ENCODE data around the gene LDLRAD1.

The LDLRAD1 gene

DNA sequence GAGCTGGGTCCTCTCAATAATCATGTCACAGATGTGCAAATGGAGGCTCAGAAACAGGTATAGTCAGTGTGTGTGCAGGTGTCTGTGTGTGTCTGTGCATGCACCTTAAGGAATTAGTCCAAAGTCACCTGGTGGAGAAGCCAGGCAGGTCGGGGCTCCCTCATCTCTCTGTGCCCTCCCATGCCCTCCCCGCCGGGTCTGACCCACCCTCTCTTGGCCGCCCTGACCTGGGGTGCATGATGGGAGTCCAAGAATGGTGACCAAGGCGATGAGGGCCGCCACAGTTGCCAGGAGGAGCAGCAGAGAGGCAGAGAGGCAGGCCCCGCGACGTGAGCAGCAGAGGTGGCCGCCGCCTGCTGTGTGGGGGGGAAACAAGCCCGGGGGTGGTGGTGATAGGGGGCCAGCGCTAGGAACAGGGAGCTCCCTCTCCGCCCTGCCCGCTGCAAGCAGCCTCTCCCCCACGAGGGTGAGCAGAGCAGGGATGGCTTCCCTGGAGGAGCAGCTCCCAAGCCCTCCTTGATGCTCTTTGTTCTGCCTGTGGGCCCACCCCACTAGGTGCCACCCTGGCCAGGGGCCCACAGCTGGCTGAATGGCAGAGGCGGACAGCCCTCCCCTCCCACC is 3.9 kb downstream of the LDLRAD1 start:
- H3K4me3 ChIP-seq (ENCODE audit: low read depth in 1 of 2, low read length in 2 of 2): no peak overlapping the region
- no peaks in the 10 kb centered on the region for H3K4me1 ChIP-seq (ENCODE audit: control insufficient read depth in 1 of 2, insufficient read depth in 2 of 2, low read length in 2 of 2)
- H3K27ac ChIP-seq (ENCODE audit: low read length): no peak overlapping the region
- H3K36me3 ChIP-seq (ENCODE audit: control insufficient read depth in 1 of 2, insufficient read depth in 2 of 2, low read length in 2 of 2): no peaks in the 10 kb centered on the region
- H3K27me3 ChIP-seq (ENCODE audit: low read depth, low read length): no peaks in the 10 kb centered on the region
- H3K9me3 ChIP-seq (ENCODE audit: control insufficient read depth in 1 of 2, low read length in 2 of 2): no peaks in the 10 kb centered on the region

DNA sequence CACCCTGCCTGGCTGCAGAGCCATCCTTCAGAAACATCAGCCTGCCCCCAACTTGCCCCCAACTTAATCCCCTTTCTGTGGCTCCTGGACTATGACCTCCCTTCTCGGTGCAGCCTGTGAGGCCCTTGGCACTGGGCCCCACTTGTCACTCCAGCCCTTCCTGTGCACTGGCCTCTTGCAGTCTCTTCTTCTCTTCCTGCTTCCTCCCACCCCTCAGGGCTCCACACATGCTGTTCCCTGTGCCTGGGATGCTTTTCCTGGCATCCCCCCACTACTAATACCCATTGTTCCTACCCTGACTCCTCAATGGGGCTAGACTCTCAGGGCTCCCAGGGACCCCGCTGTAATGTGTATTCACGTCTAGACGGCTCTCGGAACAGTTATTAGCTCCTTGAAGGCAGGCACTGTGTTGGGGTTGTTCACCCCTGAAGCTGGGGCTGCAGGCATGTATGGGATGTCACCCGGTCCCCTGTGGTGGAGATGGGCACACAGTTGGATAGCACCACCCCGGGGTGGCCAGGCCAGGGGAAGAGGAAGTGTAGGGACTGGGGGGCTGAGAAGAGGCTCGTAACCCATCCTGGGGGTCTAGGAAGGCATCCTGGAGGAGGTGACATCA is 4.5 kb downstream of the LDLRAD1 start:
- Histone ChIP-seq H3K4me3 (ENCODE audit: low read depth in 1 of 2, low read length in 2 of 2) (no peak overlapping the region), H3K27ac (ENCODE audit: low read length) (no peak overlapping the region), H3K27me3 (ENCODE audit: low read depth, low read length) (no peaks in the 10 kb centered on the region), H3K4me1 (ENCODE audit: control insufficient read depth in 1 of 2, insufficient read depth in 2 of 2, low read length in 2 of 2) (no peaks in the 10 kb centered on the region), H3K9me3 (ENCODE audit: control insufficient read depth in 1 of 2, low read length in 2 of 2) (no peaks in the 10 kb centered on the region), H3K36me3 (ENCODE audit: control insufficient read depth in 1 of 2, insufficient read depth in 2 of 2, low read length in 2 of 2) (no peaks in the 10 kb centered on the region)

DNA sequence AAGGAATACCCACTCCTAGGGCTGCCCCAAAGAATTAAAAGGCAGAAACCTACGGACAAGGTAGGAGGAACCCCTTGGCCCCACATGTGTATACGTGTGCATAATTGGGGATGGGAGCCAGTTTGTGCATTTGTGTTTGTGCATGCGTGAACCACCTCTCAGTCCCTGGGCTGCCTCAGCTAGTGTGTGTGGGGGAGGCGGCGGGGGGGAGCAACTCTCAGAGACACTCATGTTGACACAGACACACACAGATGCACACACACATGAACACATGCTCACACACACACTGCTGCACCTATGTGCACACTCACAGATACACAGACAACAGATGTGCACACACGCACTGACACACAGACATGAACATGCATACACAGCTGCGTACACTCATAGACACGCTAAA is 5.1 kb downstream of the LDLRAD1 start:
- Histone ChIP-seq H3K9me3 (ENCODE audit: control insufficient read depth in 1 of 2, low read length in 2 of 2) (no peaks in the 10 kb centered on the region), H3K4me1 (ENCODE audit: control insufficient read depth in 1 of 2, insufficient read depth in 2 of 2, low read length in 2 of 2) (no peaks in the 10 kb centered on the region), H3K27me3 (ENCODE audit: low read depth, low read length) (no peaks in the 10 kb centered on the region), H3K36me3 (ENCODE audit: control insufficient read depth in 1 of 2, insufficient read depth in 2 of 2, low read length in 2 of 2) (no peaks in the 10 kb centered on the region), H3K27ac (ENCODE audit: low read length) (no peak overlapping the region), H3K4me3 (ENCODE audit: low read depth in 1 of 2, low read length in 2 of 2) (no peak overlapping the region)

DNA sequence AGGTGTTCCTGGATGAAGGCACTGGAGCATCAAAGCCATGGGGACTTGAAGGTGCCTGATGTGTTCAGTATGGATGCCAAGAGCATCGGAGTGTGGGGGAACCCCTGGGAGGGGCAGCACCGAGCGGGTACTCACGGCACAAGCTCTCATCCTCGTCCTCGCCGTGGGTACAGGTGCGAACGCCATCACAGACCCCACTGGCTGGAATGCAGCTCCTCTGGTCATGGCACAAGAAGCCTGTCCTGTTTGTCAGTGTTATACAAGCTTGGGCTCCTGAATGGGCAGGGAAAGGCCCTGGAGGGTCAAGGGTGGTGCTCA is 6.0 kb downstream of the LDLRAD1 start:
- H3K36me3 ChIP-seq (ENCODE audit: control insufficient read depth in 1 of 2, insufficient read depth in 2 of 2, low read length in 2 of 2): no peaks in the 10 kb centered on the region
- no peaks in the 10 kb centered on the region for H3K4me1 ChIP-seq (ENCODE audit: control insufficient read depth in 1 of 2, insufficient read depth in 2 of 2, low read length in 2 of 2)
- no peaks in the 10 kb centered on the region for H3K9me3 ChIP-seq (ENCODE audit: control insufficient read depth in 1 of 2, low read length in 2 of 2)
- H3K27ac ChIP-seq (ENCODE audit: low read length): no peak overlapping the region
- H3K27me3 ChIP-seq (ENCODE audit: low read depth, low read length): no peaks in the 10 kb centered on the region
- no peak overlapping the region for H3K4me3 ChIP-seq (ENCODE audit: low read depth in 1 of 2, low read length in 2 of 2)

DNA sequence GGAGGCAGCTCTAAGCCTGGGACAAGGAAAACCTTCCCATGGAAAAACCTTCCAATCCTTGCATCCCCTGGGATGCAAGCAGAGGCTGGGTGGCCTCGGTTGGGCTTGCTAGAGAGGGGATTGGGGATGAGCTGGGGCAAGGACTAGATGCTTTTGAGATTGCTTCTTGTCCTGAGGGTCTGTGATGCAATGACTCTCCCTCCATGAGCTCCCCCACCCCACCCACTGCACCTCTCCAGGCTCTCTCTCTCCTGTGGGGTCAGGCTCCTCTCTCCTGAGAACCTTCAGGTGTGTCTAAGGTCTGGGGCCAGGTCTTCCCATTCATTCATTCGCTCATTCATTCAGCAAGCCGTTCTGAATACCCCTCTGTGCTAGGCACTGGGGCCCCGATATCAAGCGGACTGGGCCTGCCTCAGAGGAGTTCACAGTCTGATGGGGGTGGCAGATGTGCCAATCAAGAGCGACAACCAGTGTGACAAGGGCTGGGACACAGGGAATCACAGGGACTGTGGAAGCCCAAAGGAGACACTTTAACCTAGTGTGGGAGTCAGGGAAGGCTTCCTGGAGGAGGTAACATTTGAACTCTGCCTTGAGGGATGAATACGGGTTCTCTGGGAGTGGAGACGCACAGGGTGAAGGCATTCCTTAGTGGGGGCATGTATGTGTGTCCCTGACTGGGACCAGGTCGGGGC is 6.5 kb downstream of the LDLRAD1 start:
- no peaks in the 10 kb centered on the region for H3K4me1 ChIP-seq (ENCODE audit: control insufficient read depth in 1 of 2, insufficient read depth in 2 of 2, low read length in 2 of 2)
- H3K27ac ChIP-seq (ENCODE audit: low read length): no peak overlapping the region
- H3K36me3 ChIP-seq (ENCODE audit: control insufficient read depth in 1 of 2, insufficient read depth in 2 of 2, low read length in 2 of 2): no peaks in the 10 kb centered on the region
- no peaks in the 10 kb centered on the region for H3K9me3 ChIP-seq (ENCODE audit: control insufficient read depth in 1 of 2, low read length in 2 of 2)
- no peaks in the 10 kb centered on the region for H3K27me3 ChIP-seq (ENCODE audit: low read depth, low read length)
- H3K4me3 ChIP-seq (ENCODE audit: low read depth in 1 of 2, low read length in 2 of 2): no peak overlapping the region

DNA sequence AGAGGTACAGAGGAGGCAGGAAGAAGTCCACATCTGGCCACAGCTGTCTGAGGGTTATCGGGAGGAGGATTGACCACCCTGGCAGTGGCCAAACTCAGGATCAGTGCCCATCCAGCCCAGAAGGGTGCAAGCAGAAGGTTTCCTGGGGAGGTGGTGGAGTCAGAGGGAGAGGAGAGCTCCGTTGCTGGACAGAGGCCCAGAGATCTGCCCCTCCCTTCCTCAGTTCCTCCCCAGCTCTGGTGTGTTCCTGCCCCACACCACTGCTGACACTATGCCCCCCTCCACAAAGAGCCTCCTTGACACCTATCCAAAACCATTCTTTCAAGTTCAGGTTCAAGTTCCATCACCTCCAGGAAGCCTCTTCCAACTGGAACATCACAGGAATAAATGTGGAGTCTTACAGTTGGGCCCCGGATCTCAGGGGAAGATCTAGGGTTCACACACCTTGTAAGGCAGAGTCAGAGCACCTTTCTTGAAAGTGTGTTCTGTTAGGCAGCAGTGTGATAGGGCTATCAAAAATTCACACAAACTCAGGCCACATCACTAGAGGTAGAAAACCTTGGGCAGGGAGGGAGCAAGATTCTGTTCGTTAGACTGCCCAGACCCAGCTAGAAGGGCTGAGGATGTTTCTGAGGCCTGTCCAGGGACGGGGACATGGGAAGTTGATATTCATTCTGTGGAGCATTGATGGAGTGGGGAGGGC is 7.4 kb downstream of the LDLRAD1 start:
- no peak overlapping the region for H3K4me3 ChIP-seq (ENCODE audit: low read depth in 1 of 2, low read length in 2 of 2)
- H3K4me1 ChIP-seq (ENCODE audit: control insufficient read depth in 1 of 2, insufficient read depth in 2 of 2, low read length in 2 of 2): no peaks in the 10 kb centered on the region
- no peaks in the 10 kb centered on the region for H3K27me3 ChIP-seq (ENCODE audit: low read depth, low read length)
- H3K9me3 ChIP-seq (ENCODE audit: control insufficient read depth in 1 of 2, low read length in 2 of 2): no peaks in the 10 kb centered on the region
- no peak overlapping the region for H3K27ac ChIP-seq (ENCODE audit: low read length)
- H3K36me3 ChIP-seq (ENCODE audit: control insufficient read depth in 1 of 2, insufficient read depth in 2 of 2, low read length in 2 of 2): no peaks in the 10 kb centered on the region

DNA sequence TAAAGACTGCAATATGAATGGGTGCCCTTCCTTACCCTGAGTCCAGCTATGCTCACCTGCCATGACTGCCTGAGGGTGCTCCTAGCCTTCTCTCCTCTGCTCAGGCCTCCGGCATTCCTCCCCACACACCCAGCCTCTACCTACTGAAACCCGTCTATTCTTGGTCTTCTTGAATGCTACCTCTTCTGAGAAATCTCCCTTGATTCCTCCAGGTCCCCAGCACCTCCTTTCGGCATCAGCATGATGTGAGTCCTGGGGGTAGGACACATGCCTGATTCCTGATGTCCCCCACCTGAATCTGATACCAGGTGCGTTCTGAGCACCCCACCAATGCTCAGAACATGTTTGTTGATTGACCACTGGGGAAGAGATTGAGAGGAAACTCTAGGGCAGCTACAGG is 8.6 kb downstream of the LDLRAD1 start:
- no peaks in the 10 kb centered on the region for H3K4me1 ChIP-seq (ENCODE audit: control insufficient read depth in 1 of 2, insufficient read depth in 2 of 2, low read length in 2 of 2)
- H3K27ac ChIP-seq (ENCODE audit: low read length): no peak overlapping the region
- no peaks in the 10 kb centered on the region for H3K27me3 ChIP-seq (ENCODE audit: low read depth, low read length)
- H3K36me3 ChIP-seq (ENCODE audit: control insufficient read depth in 1 of 2, insufficient read depth in 2 of 2, low read length in 2 of 2): no peaks in the 10 kb centered on the region
- H3K4me3 ChIP-seq (ENCODE audit: low read depth in 1 of 2, low read length in 2 of 2): no peak overlapping the region
- H3K9me3 ChIP-seq (ENCODE audit: control insufficient read depth in 1 of 2, low read length in 2 of 2): peaks cover 0 to under 1% of the 10 kb centered on the region in 2 donors

DNA sequence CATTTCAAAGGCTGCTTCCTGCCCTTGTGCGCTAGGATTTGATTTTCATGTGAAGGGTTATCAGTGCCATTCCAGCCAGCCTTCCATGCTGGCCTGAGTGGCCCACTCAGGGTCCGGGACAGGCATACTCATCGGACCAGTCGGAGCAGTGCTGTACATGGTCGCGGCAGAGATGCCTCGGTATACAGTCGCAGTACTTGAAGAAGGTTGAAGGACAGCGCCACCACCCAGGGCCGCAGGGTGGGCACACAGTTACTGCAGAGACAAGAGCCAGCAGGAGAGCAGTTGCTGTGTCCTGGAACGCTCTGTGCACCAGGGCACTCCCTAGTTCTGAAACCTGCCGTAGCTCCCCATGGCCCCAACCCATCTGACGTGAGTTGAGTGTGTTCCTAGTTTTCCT is 9.1 kb downstream of the LDLRAD1 start:
- no peaks in the 10 kb centered on the region for H3K27me3 ChIP-seq (ENCODE audit: low read depth, low read length)
- H3K36me3 ChIP-seq (ENCODE audit: control insufficient read depth in 1 of 2, insufficient read depth in 2 of 2, low read length in 2 of 2): no peaks in the 10 kb centered on the region
- peaks cover 0 to 4% of the 10 kb centered on the region in 2 donors for H3K9me3 ChIP-seq (ENCODE audit: control insufficient read depth in 1 of 2, low read length in 2 of 2)
- H3K4me1 ChIP-seq (ENCODE audit: control insufficient read depth in 1 of 2, insufficient read depth in 2 of 2, low read length in 2 of 2): no peaks in the 10 kb centered on the region
- no peak overlapping the region for H3K4me3 ChIP-seq (ENCODE audit: low read depth in 1 of 2, low read length in 2 of 2)
- H3K27ac ChIP-seq (ENCODE audit: low read length): no peak overlapping the region

DNA sequence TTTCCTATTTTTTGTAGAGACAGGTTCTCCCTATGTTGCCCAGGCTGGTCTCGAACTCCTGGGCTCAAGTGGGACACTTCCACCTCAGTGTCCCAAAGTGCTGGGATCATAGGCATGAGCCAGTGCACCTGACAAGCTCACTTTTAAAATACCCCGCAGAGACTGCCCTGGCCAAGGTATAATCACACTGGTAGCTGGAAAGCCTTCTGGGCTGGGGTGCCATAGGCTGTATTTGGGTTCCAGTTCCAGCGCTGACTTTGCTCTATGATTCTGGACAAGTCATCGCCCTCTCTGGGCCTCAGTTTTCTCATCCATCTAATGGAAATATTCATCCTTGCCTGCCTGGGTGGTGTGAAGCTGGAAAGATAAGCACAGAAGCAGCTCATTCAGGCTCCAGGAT is 10.4 kb downstream of the LDLRAD1 start:
- Histone ChIP-seq H3K36me3 (ENCODE audit: control insufficient read depth in 1 of 2, insufficient read depth in 2 of 2, low read length in 2 of 2) (no peaks in the 10 kb centered on the region), H3K27me3 (ENCODE audit: low read depth, low read length) (no peaks in the 10 kb centered on the region), H3K4me1 (ENCODE audit: control insufficient read depth in 1 of 2, insufficient read depth in 2 of 2, low read length in 2 of 2) (no peaks in the 10 kb centered on the region), H3K27ac (ENCODE audit: low read length) (no peak overlapping the region), H3K9me3 (ENCODE audit: control insufficient read depth in 1 of 2, low read length in 2 of 2) (peaks cover 0 to 4% of the 10 kb centered on the region in 2 donors), H3K4me3 (ENCODE audit: low read depth in 1 of 2, low read length in 2 of 2) (no peak overlapping the region)

DNA sequence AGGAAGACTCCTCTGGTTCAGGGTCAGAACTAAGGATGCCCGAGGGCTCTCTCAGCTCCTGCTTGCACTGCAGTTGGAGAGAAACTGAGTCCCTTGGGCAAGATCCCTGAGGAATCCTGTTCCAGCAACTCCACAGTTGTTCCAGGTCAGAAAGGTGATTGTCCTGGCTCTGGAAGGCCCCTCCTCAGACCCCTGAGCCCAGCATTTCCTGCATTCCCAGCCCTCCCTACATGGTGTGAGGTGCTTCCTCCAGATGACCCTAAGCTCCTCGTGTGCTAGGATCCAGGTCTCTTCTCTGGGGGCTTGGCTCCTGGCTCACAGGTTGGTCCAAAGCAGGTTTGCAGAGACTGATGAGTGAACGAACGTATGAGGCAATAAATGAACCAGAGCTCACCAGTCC is 11.5 kb downstream of the LDLRAD1 start:
- peaks cover 0 to 4% of the 10 kb centered on the region in 2 donors for H3K9me3 ChIP-seq (ENCODE audit: control insufficient read depth in 1 of 2, low read length in 2 of 2)
- H3K36me3 ChIP-seq (ENCODE audit: control insufficient read depth in 1 of 2, insufficient read depth in 2 of 2, low read length in 2 of 2): no peaks in the 10 kb centered on the region
- H3K4me1 ChIP-seq (ENCODE audit: control insufficient read depth in 1 of 2, insufficient read depth in 2 of 2, low read length in 2 of 2): no peaks in the 10 kb centered on the region
- no peak overlapping the region for H3K4me3 ChIP-seq (ENCODE audit: low read depth in 1 of 2, low read length in 2 of 2)
- no peak overlapping the region for H3K27ac ChIP-seq (ENCODE audit: low read length)
- H3K27me3 ChIP-seq (ENCODE audit: low read depth, low read length): no peaks in the 10 kb centered on the region

DNA sequence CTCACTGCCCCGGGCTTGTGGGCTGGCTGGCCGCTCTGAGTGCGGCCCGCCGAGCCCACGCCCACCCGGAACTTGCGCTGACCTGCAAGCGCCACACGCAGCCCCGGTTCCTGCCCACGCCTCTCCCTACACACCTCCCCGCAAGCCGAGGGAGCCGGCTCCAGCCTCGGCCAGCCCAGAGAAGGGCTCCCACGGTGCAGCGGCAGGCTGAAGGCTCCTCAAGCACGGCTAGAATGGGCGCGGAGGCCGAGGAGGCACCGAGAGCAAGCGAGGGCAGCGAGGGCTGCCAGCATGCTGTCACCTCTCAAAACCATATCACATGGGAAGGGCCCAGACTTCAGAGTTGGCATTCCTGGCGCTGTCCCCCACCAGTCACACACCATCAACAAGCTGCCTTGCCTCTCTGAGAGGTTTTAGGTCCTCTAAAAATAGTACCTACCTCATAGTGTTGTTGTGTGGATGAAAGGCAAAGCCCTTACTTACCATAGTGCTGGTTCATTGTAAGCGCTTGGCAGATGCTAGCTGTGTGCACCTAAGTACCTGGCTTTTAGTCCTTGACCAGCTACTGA is 13.4 kb downstream of the LDLRAD1 start:
- no peaks in the 10 kb centered on the region for H3K36me3 ChIP-seq (ENCODE audit: control insufficient read depth in 1 of 2, insufficient read depth in 2 of 2, low read length in 2 of 2)
- H3K27me3 ChIP-seq (ENCODE audit: low read depth, low read length): no peaks in the 10 kb centered on the region
- H3K27ac ChIP-seq (ENCODE audit: low read length): no peak overlapping the region
- no peaks in the 10 kb centered on the region for H3K4me1 ChIP-seq (ENCODE audit: control insufficient read depth in 1 of 2, insufficient read depth in 2 of 2, low read length in 2 of 2)
- peaks cover 0 to 4% of the 10 kb centered on the region in 2 donors for H3K9me3 ChIP-seq (ENCODE audit: control insufficient read depth in 1 of 2, low read length in 2 of 2)
- no peak overlapping the region for H3K4me3 ChIP-seq (ENCODE audit: low read depth in 1 of 2, low read length in 2 of 2)
